ENCODE data around the gene SMARCC1. TPM values are rescaled to one million over a fixed set of nuclear protein-coding genes. Genes with fewer than 3 reads are reported as not detected.
"Not testable (repeated sequence)": the region's sequence is repeated elsewhere in the genome, so short reads cannot be mapped to it uniquely, and the experiment has no call there.

The SMARCC1 gene
- total RNA-seq, 1 experiment from 2014 or later = 130 TPM

- Histone ChIP-seq H3K9me2 (ENCODE audit: insufficient read depth) (no peaks in the 10 kb centered on the region), H3K4me3 (no peak overlapping the region), H3K4me2 (no peak overlapping the region), H3K4me1 (replicated peaks; ENCODE audit: insufficient read depth) (0 out of 2 replicates have a peak, but pooled peaks cover 4% of the 10 kb centered on the region), H3F3A (ENCODE audit: insufficient read depth, low read depth) (0 out of 2 replicates have a peak, but pooled peaks cover 3% of the 10 kb centered on the region), H3K27me3 (ENCODE audit: insufficient read depth, low read depth) (no peaks in the 10 kb centered on the region), H3K36me3 (ENCODE audit: low read depth) (no peaks in the 10 kb centered on the region), H2AFZ (no peak overlapping the region), H3K9me3 (ENCODE audit: insufficient read depth, low read depth) (no peaks in the 10 kb centered on the region), H3K79me2 (ENCODE audit: low read depth) (peaks cover 72% of the 10 kb centered on the region), H3K27ac (no peak overlapping the region), H4K20me1 (ENCODE audit: insufficient read depth) (peaks cover 34% of the 10 kb centered on the region)
- ChIA-PET POLR2A (ENCODE audit: unreplicated experiment) (interaction anchor here (0.6 kb wide), 1 partner anchor 201 kb away, joined by 3 read pairs; no protein-coding TSS in a partner anchor), CTCF (no interaction called here)
- BruUV-seq (replicated peaks) = no TSS peak
- no peak for DNase-seq
- TF ChIP-seq EZH2 (IDR thresholded peaks at IDR 0.05; ENCODE audit: low read depth) (no peak), CTCF (conservative IDR thresholded peaks at IDR 0.05) (no peak)
- intact Hi-C loops (cut with micrococcal nuclease; ENCODE audit: unreplicated experiment) = no loop called here
Observed at GRCh38 chr3:47752716-47753115, 29.0 kb downstream of the SMARCC1 start.

GRCh38 chr3:47750811-47751354 is 30.8 kb downstream of the SMARCC1 start:
- H3K4me2 ChIP-seq; H3K9me2 ChIP-seq (ENCODE audit: insufficient read depth); H2AFZ ChIP-seq; CTCF ChIA-PET; H3K36me3 ChIP-seq (ENCODE audit: low read depth); H3K9me3 ChIP-seq (ENCODE audit: insufficient read depth, low read depth); H3K27ac ChIP-seq; H3K4me1 ChIP-seq (replicated peaks; ENCODE audit: insufficient read depth); intact Hi-C loops (cut with micrococcal nuclease; ENCODE audit: unreplicated experiment); POLR2A ChIA-PET (ENCODE audit: unreplicated experiment); DNase-seq; H3K4me3 ChIP-seq; H3F3A ChIP-seq (ENCODE audit: insufficient read depth, low read depth); BruUV-seq (replicated peaks); H3K27me3 ChIP-seq (ENCODE audit: insufficient read depth, low read depth): not testable (repeated sequence)
- Histone ChIP-seq H3K79me2 (ENCODE audit: low read depth) (peaks cover 66% of the 10 kb centered on the region), H4K20me1 (ENCODE audit: insufficient read depth) (peaks cover 36% of the 10 kb centered on the region)

GRCh38 chr3:47747558-47747957 is 34.1 kb downstream of the SMARCC1 start:
- ChIA-PET POLR2A (ENCODE audit: unreplicated experiment) (no interaction called here), CTCF (no interaction called here)
- H3K9me2 ChIP-seq (ENCODE audit: insufficient read depth) = no peaks in the 10 kb centered on the region
- no TSS peak for BruUV-seq (replicated peaks)
- H3K27ac ChIP-seq = no peak overlapping the region
- no peak overlapping the region for H2AFZ ChIP-seq
- intact Hi-C loops (cut with micrococcal nuclease; ENCODE audit: unreplicated experiment) = no loop called here
- TF ChIP-seq CTCF (conservative IDR thresholded peaks at IDR 0.05) (no peak), EZH2 (IDR thresholded peaks at IDR 0.05; ENCODE audit: low read depth) (no peak)
- H3K27me3 ChIP-seq (ENCODE audit: insufficient read depth, low read depth) = no peaks in the 10 kb centered on the region
- peaks cover 39% of the 10 kb centered on the region for H4K20me1 ChIP-seq (ENCODE audit: insufficient read depth)
- H3F3A ChIP-seq (ENCODE audit: insufficient read depth, low read depth) = peaks cover 6% of the 10 kb centered on the region; the same call in 1 of the 2 replicates
- 0 out of 2 replicates have a peak, but pooled peaks cover 4% of the 10 kb centered on the region for H3K36me3 ChIP-seq (ENCODE audit: low read depth)
- DNase-seq = no peak
- no peak overlapping the region for H3K4me3 ChIP-seq
- H3K9me3 ChIP-seq (ENCODE audit: insufficient read depth, low read depth) = no peaks in the 10 kb centered on the region
- peaks cover 63% of the 10 kb centered on the region for H3K79me2 ChIP-seq (ENCODE audit: low read depth)
- no peaks in the 10 kb centered on the region for H3K4me1 ChIP-seq (replicated peaks; ENCODE audit: insufficient read depth)
- no peak overlapping the region for H3K4me2 ChIP-seq

- POLR2A ChIA-PET (ENCODE audit: unreplicated experiment) = no interaction called here
Observed at GRCh38 chr3:47746264-47746663, 35.4 kb downstream of the SMARCC1 start.

More at GRCh38 chr3:47746264-47746663, 35.4 kb downstream of the SMARCC1 start:
- H3K79me2 ChIP-seq (ENCODE audit: low read depth) = peaks cover 61% of the 10 kb centered on the region
- 0 out of 2 replicates have a peak, but pooled peaks cover 4% of the 10 kb centered on the region for H3K36me3 ChIP-seq (ENCODE audit: low read depth)
- H3K9me2 ChIP-seq (ENCODE audit: insufficient read depth) = no peaks in the 10 kb centered on the region
- H3F3A ChIP-seq (ENCODE audit: insufficient read depth, low read depth) = peaks cover 6% of the 10 kb centered on the region; the same call in 1 of the 2 replicates
- no peak overlapping the region for H3K27ac ChIP-seq
- no peak for DNase-seq
- CTCF ChIA-PET = no interaction called here
- H3K4me3 ChIP-seq = no peak overlapping the region
- no peaks in the 10 kb centered on the region for H3K27me3 ChIP-seq (ENCODE audit: insufficient read depth, low read depth)
- H4K20me1 ChIP-seq (ENCODE audit: insufficient read depth) = peaks cover 46% of the 10 kb centered on the region
- intact Hi-C loops (cut with micrococcal nuclease; ENCODE audit: unreplicated experiment) = no loop called here
- TF ChIP-seq CTCF (conservative IDR thresholded peaks at IDR 0.05) (no peak), EZH2 (IDR thresholded peaks at IDR 0.05; ENCODE audit: low read depth) (no peak)
- no peaks in the 10 kb centered on the region for H3K4me1 ChIP-seq (replicated peaks; ENCODE audit: insufficient read depth)
- no peaks in the 10 kb centered on the region for H3K9me3 ChIP-seq (ENCODE audit: insufficient read depth, low read depth)
- no peak overlapping the region for H3K4me2 ChIP-seq
- H2AFZ ChIP-seq = no peak overlapping the region
- BruUV-seq (replicated peaks) = no TSS peak

Data from PC-9 (cell line).